Endodermal cell (in vitro differentiated cells): ENCODE results near the gene CTNND2. TPM values are rescaled to one million over a fixed set of nuclear protein-coding genes. Genes with fewer than 3 reads are reported as not detected.
A peak's percentile ranks its signal among the peaks of the same experiment; 100 is the strongest.

ENCODE experiments used
- DNase-seq: peaks from one replicate; pipeline ENCODE4 v3.0.0-alpha.2; 2017
- H3K27ac ChIP-seq: 2 replicates; pipeline ENCODE4 v1.5.1; 2013; ENCODE audit warnings: mild to moderate bottlenecking, low read depth, low read length, moderate library complexity
- H3K27me3 ChIP-seq: 2 replicates; pipeline ENCODE4 v1.6.1; 2013; ENCODE audit warnings: mild to moderate bottlenecking, low read length, moderate library complexity; ENCODE audit not compliant: insufficient read depth, control insufficient read depth, poor library complexity, severe bottlenecking
- H3K36me3 ChIP-seq: 2 replicates; pipeline ENCODE4 v1.7.0; 2013; ENCODE audit warnings: mild to moderate bottlenecking, low read length, moderate library complexity; ENCODE audit not compliant: control insufficient read depth, insufficient read depth
- H3K4me1 ChIP-seq: one replicate; pipeline ENCODE4 v1.7.0; 2013; ENCODE audit warnings: low read length; ENCODE audit not compliant: control insufficient read depth, insufficient read depth
- H3K4me3 ChIP-seq: 2 replicates; pipeline ENCODE4 v1.5.1; 2013; ENCODE audit warnings: mild to moderate bottlenecking, low read length, moderate library complexity
- H3K9ac ChIP-seq: 2 replicates; pipeline ENCODE4 v1.6.1; 2013; ENCODE audit warnings: mild to moderate bottlenecking, low read length, moderate library complexity; ENCODE audit not compliant: poor library complexity, severe bottlenecking; ENCODE audit errors: extremely low read depth
- H3K9me3 ChIP-seq: 2 replicates; pipeline ENCODE4 v1.6.1; 2013; ENCODE audit warnings: mild to moderate bottlenecking, low read length, moderate library complexity; ENCODE audit not compliant: control insufficient read depth
- H3K27ac Mint-ChIP-seq: 2 replicates; pipeline ENCODE4 v1.8.0; 2020; ENCODE audit warnings: mixed read lengths
- H3K27me3 Mint-ChIP-seq: 2 replicates; pipeline ENCODE4 v1.8.0; 2021; ENCODE audit warnings: mild to moderate bottlenecking, mixed read lengths; ENCODE audit not compliant: insufficient read depth
- H3K36me3 Mint-ChIP-seq: 2 replicates; pipeline ENCODE4 v1.8.0; 2020; ENCODE audit warnings: low read depth, mixed read lengths
- H3K4me1 Mint-ChIP-seq: 2 replicates; pipeline ENCODE4 v1.8.0; 2020; ENCODE audit warnings: mixed read lengths
- H3K4me3 Mint-ChIP-seq: 2 replicates; pipeline ENCODE4 v1.8.0; 2020; ENCODE audit warnings: mild to moderate bottlenecking, moderate library complexity, mixed read lengths
- H3K9me3 Mint-ChIP-seq: 2 replicates; pipeline ENCODE4 v1.8.0; 2020; ENCODE audit warnings: mild to moderate bottlenecking, mixed read lengths
- WGBS, 2 experiments: methylation state at CpG; one replicate each; pipeline versions ENCODE4 v1.1.5 to v1.1.7; 2013; ENCODE audit warnings: missing lambda C conversion rate in 2 of 2, mixed read lengths in 1 of 2; ENCODE audit not compliant: insufficient coverage in 1 of 2, insufficient read length in 1 of 2; 5-methylcytosine and 5-hydroxymethylcytosine counted together
- total RNA-seq, 2 donors: library from RNA; stranded (reverse); fragmentation: NEBNext Ultra II Directional in 1 of 2; extraction: Animal tissue kit (Norgen Biotek cat#: 25700) in 1 of 2; gene quantifications; 2 replicates in 1 of 2; 3 replicates in 1 of 2; pipeline ENCODE4 v1.2.1, GENCODE V29; 2021
- TF ChIP-seq, protein P1 (sequence below): fragments of 200-600 bp; sonication (generic); conservative IDR thresholded peaks from 2 replicates; pipeline ENCODE4 v1.5.0; 2021; ENCODE audit warnings: antibody characterized with exemption, mild to moderate bottlenecking

The CTNND2 gene
- total RNA-seq, 2 donors from 2014 or later = 6.5 to 10.3 TPM

- peaks cover 41% of the 10 kb centered on the region for H3K27me3 ChIP-seq
- H3K4me1 ChIP-seq = no peaks in the 10 kb centered on the region
- WGBS, 2 experiments = 96% methylated on average over 2 of the region's 2 CpGs; no CpG with 5 or more reads in 1 of the 2 experiments
- DNase-seq = no peak
- H3K36me3 ChIP-seq = no peaks in the 10 kb centered on the region
- TF ChIP-seq, protein P1, sequence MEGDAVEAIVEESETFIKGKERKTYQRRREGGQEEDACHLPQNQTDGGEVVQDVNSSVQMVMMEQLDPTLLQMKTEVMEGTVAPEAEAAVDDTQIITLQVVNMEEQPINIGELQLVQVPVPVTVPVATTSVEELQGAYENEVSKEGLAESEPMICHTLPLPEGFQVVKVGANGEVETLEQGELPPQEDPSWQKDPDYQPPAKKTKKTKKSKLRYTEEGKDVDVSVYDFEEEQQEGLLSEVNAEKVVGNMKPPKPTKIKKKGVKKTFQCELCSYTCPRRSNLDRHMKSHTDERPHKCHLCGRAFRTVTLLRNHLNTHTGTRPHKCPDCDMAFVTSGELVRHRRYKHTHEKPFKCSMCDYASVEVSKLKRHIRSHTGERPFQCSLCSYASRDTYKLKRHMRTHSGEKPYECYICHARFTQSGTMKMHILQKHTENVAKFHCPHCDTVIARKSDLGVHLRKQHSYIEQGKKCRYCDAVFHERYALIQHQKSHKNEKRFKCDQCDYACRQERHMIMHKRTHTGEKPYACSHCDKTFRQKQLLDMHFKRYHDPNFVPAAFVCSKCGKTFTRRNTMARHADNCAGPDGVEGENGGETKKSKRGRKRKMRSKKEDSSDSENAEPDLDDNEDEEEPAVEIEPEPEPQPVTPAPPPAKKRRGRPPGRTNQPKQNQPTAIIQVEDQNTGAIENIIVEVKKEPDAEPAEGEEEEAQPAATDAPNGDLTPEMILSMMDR = no peak
- H3K9me3 Mint-ChIP-seq = no peaks in the 10 kb centered on the region
- no peaks in the 10 kb centered on the region for H3K36me3 Mint-ChIP-seq
- H3K9ac ChIP-seq = no peak overlapping the region
- no peak overlapping the region for H3K4me3 Mint-ChIP-seq
- no peak overlapping the region for H3K27ac ChIP-seq
- peaks cover 12% of the 10 kb centered on the region for H3K4me1 Mint-ChIP-seq
- peaks cover 51% of the 10 kb centered on the region for H3K27me3 Mint-ChIP-seq
- no peak overlapping the region for H3K27ac Mint-ChIP-seq
- H3K4me3 ChIP-seq = no peak overlapping the region
- H3K9me3 ChIP-seq = no peaks in the 10 kb centered on the region
These were observed 2.3 kb upstream of the CTNND2 start for GRCh38 chr5:11906497-11906896.

- 44 to 50% methylated on average over 6 to 11 of the region's 12 CpGs for WGBS, 2 experiments
- H3K27me3 Mint-ChIP-seq = peaks cover 59% of the 10 kb centered on the region
- Histone ChIP-seq H3K9me3 (no peaks in the 10 kb centered on the region), H3K27ac (no peak overlapping the region), H3K27me3 (peaks cover 51% of the 10 kb centered on the region), H3K36me3 (no peaks in the 10 kb centered on the region), H3K4me1 (no peaks in the 10 kb centered on the region), H3K4me3 (no peak overlapping the region), H3K9ac (no peak overlapping the region)
- H3K4me3 Mint-ChIP-seq = peak overlapping the region; percentile 50
- H3K9me3 Mint-ChIP-seq = no peaks in the 10 kb centered on the region
- TF ChIP-seq, protein P1 = no peak
- peaks cover 12% of the 10 kb centered on the region for H3K4me1 Mint-ChIP-seq
- no peak for DNase-seq
- H3K36me3 Mint-ChIP-seq = no peaks in the 10 kb centered on the region
- no peak overlapping the region for H3K27ac Mint-ChIP-seq
These were observed 960 bp upstream of the CTNND2 start for GRCh38 chr5:11905206-11905605.

DNA sequence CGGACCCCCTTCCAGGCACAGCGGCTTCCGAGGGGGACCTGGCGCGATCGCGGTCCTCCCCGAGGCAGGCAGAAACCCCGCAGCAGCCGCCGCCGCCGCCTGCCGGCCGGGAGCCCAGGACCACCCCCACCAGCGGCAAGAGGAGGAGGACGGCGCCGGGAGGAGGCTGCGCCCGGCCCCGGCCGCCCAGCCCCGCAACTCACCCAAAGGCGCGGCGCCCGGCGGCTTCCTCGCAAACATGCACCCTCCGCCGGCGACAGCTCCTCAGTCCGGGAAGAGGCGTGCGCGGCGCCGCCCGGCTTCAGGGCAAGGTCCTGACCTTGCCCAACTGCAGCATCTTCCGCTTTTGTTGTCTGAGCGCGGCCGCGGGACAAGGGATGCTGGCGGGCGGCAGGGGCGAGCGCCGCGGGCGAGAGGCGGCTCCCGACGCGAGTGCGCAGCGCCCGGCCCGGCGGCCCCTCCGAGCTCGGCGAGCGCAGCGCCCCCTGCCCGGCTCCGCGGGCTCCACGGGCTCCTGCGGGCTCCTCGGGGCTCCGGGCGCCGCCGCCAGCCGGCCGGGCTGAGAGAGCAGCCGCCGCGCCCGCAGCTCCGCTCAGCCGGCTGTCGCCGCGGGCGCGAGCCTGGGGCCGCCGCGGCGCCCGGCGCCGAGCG lies 507 bp downstream of the CTNND2 start:
- Mint-ChIP-seq H3K4me3 (peak overlapping the region; percentile 65), H3K36me3 (no peaks in the 10 kb centered on the region), H3K27me3 (peaks cover 60% of the 10 kb centered on the region), H3K27ac (no peak overlapping the region), H3K9me3 (no peaks in the 10 kb centered on the region), H3K4me1 (peaks cover 5% of the 10 kb centered on the region)
- TF ChIP-seq, protein P1 = peak; percentile 57
- peak overlapping the region; percentile 89 for H3K4me3 ChIP-seq
- no peaks in the 10 kb centered on the region for H3K4me1 ChIP-seq
- peak; percentile 85 for DNase-seq
- peak overlapping the region; percentile 57 for H3K27ac ChIP-seq
- H3K9me3 ChIP-seq = no peaks in the 10 kb centered on the region
- peak overlapping the region; percentile 13 for H3K9ac ChIP-seq
- H3K27me3 ChIP-seq = peaks cover 51% of the 10 kb centered on the region
- H3K36me3 ChIP-seq = no peaks in the 10 kb centered on the region
- WGBS, 2 experiments = 0% methylated on average over 4 to 97 of the region's 97 CpGs
